ENCODE results near the gene LLGL1.

LLGL1 gene

DNA sequence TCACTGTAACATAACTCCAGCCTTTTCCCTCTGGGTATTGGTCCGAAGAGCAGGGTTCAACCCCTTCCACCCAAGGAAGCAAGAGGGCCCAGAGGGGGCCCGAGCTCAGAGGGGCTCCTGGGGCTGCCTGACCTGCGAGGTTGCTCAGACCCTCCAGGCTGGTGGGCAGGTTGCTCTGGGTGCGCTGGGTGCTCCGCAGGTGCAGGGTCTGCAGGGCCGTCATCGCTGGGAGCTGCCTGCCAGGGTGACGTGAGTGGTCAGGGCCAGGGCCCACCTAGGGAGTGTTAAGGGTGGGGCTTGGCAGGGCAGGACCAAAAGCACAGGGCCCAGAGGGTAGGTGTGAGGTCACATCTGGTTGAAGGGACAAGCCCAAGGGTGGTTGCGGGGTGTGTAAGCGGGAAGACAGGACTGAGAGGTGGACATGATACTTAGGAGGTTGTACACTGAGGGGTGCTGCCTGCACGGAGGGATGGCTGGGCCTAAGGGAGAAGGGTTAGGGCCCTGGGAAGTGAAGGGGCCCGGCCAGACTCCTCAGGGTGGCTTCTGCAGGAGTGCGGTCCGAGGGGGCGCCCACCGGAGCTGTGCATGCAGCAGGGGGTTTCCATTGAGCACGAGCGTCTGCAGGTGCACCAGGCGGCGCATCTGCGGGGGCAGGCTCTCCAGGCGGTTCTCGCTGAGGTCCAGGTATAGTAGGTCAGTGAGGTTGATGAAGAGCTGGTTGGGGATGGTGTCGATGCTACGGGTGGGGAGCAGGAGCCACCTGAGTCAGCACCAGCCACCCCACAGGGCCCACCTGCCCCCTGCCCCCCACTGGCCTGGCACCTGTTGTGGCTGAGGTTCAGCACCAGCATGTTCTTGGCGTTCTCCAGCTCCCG lies 28.7 kb downstream of the LLGL1 start:
- no peak for DNase-seq

DNA sequence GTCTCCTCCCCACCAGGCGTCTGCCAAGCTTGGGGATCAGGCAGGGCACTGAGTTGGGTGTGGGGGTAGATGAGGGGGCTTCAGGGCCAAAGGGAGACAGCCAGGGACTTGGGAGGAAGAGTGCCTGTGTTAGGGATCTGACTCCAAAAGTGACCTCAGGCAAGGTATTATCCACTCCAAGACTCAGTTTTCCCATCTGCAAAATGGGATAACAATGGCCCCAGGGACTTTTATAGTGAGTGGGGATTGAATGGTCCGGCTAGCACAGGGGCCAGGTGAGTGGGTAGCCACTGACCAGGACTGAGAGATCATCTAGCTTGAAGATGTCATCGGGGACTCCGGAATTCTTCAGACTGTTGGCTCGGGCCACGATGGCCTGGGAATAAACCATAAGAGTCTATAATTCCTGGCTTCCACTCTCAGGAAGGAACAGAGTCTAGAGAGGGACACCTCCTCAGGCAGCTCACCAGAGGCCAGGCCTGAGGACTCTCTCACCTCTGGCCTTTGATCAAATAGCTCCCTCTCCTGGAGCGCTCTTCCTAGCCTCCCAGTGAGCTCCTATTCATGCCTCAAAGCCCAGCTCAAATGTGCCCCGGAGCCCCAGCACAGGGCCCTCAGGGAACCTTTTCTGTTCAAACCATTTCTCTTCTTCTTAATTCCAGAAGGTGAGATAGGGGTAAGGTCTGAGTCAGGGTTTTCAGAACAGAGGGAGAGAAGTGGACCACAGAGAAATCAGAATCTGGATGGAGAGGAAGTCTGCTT lies 29.6 kb downstream of the LLGL1 start:
- DNase-seq: no peak

DNA sequence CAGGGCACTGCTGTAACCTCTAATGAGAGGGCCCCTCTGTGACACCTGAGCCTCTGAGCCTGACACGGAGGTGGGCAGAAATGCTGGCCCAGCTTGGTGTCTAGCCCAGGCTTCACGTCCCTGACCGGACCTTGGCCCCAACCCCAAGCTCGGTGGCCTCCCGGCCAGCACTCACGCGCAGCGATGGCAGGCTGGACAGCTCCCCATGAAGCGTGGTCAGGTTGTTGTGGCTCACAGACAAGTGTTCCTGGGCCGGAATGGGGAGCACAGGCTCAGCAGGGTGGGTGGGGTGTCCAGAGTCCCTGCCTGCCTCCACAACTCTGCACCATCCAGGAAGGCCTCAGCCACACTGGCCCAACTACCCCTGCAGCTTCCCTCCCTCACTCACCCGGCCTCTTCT lies 30.9 kb downstream of the LLGL1 start:
- no peak for DNase-seq

DNA sequence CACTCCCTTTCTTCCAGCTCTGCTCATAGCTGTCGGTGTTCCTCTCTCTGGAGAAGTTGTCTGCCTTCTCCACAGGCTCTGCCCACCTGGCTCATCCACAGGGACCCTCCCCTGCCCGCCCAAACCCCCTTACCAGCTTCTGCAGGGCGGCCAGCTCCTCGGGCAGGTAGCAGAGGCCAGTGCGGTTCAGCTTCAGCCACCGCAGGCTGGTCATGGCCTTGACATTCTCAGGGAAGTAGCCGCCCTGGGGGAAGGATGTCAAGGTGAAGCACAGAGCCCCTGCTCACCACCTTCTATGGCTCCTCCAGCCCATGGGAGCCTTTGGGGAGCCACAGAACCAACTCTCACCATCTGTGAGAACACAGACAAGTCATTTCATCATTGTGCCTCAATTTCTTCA lies 31.3 kb downstream of the LLGL1 start:
- no peak for DNase-seq

DNA sequence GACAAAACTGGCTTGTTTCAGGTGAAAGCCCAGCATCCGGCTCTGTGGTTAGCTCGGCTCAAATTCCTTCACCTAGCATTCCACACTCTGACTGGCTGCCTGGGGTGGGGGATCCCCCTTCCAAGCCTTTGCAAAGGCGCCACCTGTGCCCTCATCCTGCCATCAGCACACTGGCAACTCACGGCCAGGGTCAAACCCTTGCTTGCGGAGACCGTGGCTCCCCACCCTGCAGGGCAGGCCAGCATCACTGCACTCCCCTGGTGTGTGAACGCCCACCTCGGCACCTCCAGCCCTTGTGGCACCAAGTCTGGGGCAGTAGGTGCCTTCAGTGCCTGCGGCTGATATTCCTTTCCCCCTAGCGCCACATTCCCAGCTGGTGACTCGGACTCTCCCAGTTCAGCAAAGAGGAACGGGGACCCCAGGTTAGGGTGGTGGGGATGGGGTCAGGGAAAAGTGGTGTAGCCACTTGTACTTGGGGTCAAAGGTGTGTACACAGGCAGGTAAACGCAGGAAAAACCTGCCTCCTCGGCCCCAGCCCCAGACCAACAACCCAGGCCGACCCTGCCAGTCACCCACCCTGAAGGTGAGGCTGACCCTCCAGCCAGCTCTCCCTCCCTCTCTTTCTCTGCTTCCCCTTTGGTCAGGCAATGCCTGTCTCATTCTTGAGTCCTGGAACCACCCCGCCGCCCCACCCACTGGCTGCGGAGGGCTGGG lies 32.0 kb downstream of the LLGL1 start:
- peak; percentile 62 for DNase-seq

DNA sequence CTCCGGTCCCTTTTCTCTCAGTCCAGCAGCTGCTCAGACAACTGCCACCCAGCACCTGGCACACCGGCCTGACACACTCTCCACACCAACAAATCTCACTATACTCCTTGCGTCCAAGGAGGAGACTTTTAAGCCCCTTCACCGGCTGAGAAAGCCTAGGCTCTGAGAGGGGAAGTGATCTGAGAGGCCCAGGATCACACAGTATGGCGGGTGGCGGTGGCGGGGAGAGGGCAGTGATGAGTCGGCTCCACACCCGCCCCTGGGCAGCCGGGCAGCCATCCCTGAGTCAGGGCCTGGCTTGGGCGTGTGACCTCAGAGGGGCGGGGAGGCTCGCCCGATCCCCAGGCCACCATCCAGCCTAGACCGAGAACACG lies 32.5 kb downstream of the LLGL1 start:
- peak; percentile 81 for DNase-seq

DNA sequence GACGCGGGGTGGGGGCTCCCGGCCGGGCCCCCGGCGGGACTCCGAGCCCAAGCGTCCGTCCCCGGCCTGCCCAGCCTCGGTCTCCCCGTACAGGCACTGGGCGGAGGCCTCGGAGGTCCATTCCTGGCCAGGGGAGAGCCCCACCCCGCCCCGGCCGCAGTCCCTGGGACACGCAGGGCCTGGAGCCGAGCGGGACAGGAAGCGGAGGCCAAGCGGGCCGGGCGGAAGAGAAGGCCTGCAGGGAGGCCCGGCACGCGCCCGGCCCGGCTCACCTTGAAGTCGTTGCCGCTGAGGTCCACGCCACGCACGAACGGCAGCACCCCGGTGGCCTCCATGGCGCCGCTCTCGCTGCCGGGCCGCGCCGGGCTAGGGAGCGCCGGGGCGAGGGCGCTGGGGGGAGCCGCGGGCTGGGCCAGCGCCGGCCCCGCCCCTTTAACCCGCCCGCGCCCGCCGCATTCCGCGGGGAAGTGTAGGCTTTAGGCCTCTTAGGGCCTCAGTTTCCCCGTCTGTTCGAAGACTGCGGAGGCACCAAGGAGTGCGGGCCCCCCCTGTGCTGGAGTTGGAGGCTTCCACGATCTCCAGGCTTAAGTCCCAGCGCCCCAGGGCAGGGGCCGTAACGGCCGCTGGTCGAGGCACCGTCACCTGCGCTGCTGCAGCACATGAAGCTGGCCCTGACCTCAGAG lies 33.1 kb downstream of the LLGL1 start, which contains the start of gene FLII:
TSS of gene FLII (minus strand) at position 383 of the 683 bp plus-strand sequence. CDS start at position 335, 48 bp downstream.
- peak; percentile 76 for DNase-seq

DNA sequence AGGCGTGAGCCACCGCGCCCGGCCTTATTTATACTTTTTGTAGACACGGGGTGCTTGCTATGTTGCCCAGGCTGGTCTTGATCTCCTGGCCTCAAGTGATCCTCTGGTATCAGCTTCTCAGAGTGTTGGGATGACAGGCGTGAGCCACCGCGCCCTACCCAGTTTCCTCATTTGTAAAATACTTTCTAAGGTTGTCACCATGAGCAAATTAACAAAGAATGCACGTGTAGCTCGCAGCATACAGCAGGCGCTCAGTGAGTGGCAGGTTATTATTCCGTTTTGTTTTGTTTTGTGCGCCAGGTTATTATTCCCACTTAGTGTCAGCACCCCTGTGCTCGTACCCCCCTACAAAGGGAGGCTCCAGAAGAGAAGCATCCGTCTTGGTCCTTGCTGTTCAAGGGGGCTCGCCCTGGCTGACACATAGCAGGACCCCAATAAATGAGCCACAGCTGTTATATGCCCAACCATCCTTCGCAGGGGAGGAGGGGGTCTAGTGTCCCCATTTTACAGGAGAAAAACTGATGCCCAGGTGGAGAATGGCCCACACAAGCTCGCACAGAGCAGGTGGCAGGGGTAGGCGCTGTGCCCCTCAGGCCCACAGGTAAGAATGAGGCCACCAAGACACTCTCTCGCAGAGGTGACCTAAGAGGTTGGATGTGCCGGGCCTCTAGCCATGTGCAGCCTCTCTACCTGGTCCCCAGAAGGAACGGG lies 34.3 kb downstream of the LLGL1 start:
- no peak for DNase-seq

DNA sequence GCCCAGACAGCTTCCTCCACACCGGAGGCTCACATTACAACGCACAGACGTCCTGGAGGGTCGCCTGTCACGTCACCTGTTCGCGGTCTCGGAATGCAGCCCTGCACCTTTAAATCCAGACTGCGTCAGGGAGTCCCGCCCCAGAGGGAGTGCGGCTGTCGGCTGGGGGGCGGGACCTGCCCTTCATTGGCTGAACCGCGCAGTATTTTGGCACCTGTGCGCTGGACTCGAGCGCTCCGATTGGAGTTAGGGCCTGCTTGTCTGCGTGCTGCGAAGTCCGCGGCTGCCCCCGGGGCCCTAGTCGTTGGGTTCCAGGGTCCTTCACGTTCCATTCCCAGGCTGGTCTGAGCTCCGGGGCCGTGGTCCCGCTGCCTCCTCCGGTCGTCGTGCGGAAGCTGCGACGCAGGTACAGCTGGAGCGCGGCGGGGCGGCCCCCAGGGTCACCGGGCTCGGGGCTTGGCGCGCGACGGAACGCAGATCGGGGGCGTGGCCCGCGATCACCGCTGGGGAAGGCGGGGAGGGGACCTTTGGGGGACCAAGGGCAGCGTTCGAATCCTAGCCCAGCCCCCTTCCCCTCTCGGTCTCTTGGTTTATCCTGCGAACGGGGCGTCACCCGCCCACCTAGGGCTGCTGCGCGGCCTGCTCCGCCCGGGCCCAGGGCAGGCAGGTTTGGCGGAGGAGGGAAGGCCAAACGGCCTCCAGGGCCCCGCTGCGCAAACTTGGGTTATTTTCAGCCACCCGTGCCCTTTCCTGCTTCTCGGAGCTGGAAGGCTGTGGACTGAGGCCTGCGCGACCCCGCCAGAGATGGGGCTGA lies 35.1 kb downstream of the LLGL1 start, which contains the start of gene MIEF2:
TSS of gene MIEF2 (plus strand) at position 331 of the 814 bp plus-strand sequence. CDS start 2,059 bp downstream, outside the sequence.
- peak; percentile 98 for DNase-seq

DNA sequence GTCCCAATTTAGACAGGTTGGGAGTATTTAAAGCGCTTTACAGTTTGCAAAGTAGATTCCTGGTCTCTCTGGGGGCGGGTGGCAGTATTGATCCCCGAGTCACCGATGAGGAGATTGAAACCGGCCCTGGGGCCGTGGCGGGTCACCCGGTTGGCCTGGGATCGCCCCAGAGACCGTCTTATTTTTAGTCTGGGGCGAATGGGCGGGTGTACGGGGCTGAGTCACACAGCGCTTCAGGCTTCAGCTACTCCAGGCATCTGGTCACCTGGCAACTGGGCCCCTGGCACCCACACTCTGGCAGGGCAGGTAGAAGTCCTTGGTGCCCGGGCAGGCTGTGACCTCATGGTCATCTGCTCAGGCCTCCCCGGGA lies 35.7 kb downstream of the LLGL1 start:
- DNase-seq: peak; percentile 76

DNA sequence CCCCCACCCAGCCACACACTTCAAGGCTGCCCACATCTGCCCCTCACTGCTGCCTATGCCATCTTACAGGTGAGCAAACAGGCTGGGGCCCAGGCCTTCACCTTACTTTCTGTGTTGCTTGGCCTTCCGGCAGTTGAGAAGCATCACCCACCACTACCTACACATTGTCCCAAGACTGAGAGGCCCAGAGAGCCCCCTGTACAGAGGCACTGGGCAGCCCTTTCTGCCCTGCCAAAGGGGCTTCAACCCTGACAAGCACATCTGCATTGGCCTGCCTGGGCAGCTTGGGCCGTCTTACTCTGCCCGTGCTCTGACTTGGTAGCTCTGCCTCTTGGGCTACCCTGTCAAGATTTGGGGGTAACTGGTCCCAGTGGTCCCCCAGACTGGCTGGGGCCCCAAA lies 36.2 kb downstream of the LLGL1 start:
- DNase-seq: no peak

DNA sequence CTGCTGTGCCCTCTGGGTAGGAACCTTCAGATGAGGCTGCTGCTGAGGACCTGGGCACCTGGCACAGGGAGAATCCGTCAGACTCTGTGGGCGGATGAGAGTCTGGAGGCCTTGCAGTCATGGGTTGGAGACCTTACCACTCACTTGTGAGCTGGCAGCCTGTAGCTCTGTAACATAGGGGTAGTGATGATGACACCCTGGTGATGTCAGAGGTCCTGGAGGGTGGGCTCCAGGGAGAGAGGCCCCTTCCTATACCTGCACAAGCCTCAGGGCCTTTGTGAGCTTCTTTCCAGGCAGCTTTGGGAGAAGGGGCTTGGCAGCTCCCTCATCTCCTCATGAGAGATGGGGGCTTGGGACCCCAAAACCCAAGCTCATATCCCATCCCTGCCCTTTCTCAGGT lies 36.7 kb downstream of the LLGL1 start:
- DNase-seq: no peak

DNA sequence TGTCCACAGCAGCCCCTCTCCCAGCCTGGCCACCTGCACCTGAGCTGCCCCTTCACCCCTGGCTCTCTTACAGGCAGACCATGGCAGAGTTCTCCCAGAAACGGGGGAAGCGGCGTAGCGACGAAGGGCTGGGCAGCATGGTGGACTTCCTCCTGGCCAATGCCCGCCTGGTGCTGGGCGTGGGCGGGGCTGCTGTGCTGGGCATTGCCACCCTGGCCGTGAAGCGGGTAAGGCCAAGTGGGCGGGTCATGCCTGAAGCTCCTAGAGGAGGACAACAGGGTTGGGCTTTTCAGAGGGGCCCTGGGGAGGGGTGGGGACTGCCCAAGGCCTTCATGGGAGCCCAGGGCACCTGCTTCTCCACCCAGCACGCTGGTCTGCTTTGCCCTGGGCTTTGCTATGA lies 37.2 kb downstream of the LLGL1 start:
- DNase-seq: no peak

DNA sequence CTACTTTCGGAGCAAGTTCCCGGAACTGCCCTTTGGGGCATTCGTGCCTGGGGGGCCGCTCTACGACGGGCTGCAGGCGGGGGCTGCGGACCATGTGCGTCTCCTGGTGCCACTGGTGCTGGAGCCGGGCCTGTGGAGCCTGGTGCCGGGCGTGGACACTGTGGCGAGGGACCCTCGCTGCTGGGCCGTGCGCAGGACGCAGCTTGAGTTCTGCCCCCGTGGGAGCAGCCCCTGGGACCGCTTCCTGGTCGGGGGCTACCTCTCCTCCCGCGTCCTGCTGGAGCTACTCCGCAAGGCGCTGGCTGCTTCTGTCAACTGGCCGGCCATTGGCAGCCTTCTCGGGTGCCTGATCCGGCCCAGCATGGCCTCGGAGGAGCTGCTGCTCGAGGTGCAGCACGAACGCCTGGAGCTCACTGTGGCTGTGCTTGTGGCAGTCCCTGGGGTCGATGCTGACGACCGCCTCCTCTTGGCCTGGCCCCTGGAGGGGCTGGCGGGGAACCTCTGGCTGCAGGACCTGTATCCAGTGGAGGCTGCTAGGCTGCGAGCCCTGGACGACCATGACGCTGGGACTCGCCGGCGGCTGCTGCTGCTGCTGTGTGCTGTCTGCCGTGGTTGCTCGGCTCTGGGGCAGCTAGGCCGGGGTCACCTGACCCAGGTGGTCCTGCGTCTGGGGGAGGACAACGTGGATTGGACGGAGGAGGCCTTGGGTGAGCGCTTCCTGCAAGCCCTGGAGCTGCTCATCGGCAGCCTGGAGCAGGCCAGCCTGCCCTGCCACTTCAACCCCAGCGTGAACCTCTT lies 38.6 kb downstream of the LLGL1 start:
- DNase-seq: no peak

DNA sequence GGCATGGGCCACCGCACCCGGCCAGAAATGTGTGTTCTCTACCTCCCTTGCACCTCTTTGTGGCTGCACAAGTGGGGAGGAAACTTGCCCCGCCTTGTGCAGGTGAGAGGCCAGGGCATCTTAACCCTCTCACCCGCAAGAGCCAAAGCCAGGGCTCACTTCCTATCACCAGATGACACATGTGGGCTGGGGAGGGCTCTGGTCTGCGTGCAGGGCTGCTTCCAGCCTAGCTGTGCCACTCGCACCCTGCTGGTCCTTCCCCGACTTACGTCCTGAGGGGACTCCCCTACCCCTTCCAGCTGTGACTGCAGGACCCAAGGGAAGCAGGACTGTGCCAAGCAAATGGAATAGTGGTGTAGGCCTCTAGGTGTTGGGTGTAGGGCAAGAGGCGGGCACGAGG lies 41.9 kb downstream of the LLGL1 start:
- DNase-seq: no peak

DNA sequence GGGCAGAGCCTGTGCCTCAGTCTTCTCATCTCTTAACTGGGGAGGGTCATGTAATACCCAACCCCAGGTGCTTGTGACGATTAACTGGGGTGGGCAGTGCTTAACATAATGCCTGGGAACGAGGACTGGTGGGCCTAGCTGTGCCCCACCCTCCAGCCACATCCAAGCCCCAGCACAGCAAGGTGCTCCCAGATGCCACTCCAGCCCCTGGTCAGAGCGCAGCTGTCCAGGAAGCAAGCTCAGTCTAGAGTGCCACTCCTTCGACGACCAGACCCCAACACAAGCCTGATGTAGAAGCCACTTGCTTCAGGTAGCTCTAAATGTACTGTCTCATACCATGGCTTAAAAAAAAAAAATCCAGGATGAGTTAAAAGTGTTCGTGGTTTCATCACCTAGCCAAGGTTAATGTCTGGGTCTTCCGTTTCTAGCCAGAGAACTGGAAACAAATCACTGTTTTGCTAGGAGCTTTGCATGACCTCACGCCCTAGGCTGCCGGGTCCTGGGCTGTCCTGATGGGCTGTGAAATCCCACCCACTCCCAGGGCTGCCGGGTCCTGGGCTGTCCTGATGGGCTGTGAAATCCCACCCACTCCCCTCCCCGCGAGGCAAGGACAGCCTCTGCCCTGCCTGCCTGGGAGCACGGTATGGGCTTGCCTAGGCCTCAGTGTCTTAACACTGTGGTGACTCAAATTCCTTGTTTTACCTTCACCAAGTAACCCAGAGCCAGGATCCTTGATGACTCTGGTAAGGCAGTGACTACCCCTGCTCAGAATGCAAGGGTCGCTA lies 42.7 kb downstream of the LLGL1 start:
- DNase-seq: no peak

DNA sequence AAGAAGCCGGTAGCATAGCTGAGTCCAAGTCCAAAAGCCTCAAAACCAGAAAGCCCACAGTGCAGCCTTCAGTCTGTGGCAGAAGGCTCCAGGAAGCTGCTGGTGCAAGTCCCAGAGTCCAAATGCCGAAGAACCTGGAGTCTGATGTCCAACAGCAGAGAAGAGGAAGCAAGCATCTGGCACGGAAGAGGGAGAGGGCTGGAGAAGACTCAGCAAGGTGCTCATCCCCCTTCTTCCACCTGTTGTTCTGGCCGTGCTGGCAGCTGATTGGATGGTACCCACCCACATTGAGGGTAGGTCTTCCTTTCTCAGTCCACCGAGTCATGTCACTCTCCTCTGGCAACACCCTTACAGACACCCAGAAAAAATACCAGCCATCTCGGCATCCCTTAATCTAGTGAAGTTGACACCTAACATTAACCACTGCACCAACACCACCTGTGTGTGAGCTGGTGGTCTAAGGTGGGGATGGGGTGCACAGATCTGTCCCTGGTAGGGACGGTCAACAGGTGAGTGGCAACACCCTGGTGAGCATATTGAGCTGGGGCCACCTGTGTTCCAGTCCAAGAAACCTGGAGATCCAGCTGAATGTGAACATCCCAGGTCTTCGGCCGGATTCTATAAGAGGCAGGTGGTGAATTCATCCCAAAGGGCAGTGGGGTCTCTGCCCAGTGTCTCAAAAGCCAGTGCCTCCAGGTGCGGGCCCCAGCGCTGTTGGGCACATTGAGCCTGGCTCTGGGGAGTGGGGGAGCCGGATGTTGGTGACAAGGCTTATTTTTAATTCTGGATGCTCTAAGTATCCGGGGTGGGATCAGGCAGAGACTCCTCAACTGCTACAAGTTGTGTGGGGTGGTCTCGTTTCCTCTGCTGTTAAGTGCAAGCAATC lies 44.9 kb downstream of the LLGL1 start:
- no peak for DNase-seq

DNA sequence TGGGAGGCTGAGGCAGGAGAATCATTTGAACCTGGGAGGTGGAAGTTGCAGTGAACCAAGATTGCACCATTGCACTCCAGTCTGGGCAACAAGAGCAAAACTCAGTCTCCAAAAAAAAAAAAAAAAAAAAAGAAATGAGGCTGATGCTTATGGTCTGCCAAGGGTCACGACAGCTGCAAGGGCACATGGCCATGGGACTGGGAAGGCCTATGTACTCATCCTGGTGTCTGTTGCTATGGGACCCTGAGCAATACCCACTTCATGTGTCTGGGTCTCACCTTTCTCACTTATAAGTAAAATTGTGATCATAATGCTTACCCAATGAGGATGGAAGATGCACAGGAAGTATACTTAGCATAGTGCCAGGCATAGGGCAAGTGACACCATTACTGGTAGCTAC lies 51.6 kb downstream of the LLGL1 start:
- no peak for DNase-seq

All from RPMI8226 (cell line).